HG02870 (cell line): ENCODE measurements around the gene ANKRD33B.
"Not testable (repeated sequence)": the region's sequence is repeated elsewhere in the genome, so short reads cannot be mapped to it uniquely, and the experiment has no call there.

Source experiments
- ATAC-seq: cut with Tn5 transposase; IDR thresholded peaks from one replicate; pipeline ENCODE4 v1.9.1; 2021; ENCODE audit warnings: mild to moderate bottlenecking, moderate library complexity; ENCODE audit not compliant: unreplicated experiment

The ANKRD33B gene

GRCh38 chr5:10633271-10634049, 69.6 kb downstream of the ANKRD33B start:
- no peak for ATAC-seq

- no peak for ATAC-seq
Observed at GRCh38 chr5:10634050-10634449, 70.2 kb downstream of the ANKRD33B start.

- ATAC-seq: no peak
Observed at GRCh38 chr5:10634562-10634961, 70.7 kb downstream of the ANKRD33B start.

- ATAC-seq: peak; percentile 60
Observed at GRCh38 chr5:10635257-10635866, 71.5 kb downstream of the ANKRD33B start.

- ATAC-seq: peak; percentile 10
Observed at GRCh38 chr5:10635867-10636350, 72.0 kb downstream of the ANKRD33B start.

- ATAC-seq: no peak
Observed at GRCh38 chr5:10636363-10637142, 72.7 kb downstream of the ANKRD33B start.

- no peak for ATAC-seq
Observed at GRCh38 chr5:10637944-10638343, 74.1 kb downstream of the ANKRD33B start.

GRCh38 chr5:10638723-10639122, 74.9 kb downstream of the ANKRD33B start:
- not testable (repeated sequence) for ATAC-seq

- no peak for ATAC-seq
Observed at GRCh38 chr5:10639846-10640368, 76.0 kb downstream of the ANKRD33B start.

GRCh38 chr5:10642367-10642766, 78.5 kb downstream of the ANKRD33B start:
- no peak for ATAC-seq

GRCh38 chr5:10644192-10644591, 80.3 kb downstream of the ANKRD33B start:
- no peak for ATAC-seq

GRCh38 chr5:10645146-10645545, 81.3 kb downstream of the ANKRD33B start:
- no peak for ATAC-seq

GRCh38 chr5:10645671-10646070, 81.8 kb downstream of the ANKRD33B start:
- ATAC-seq: no peak

GRCh38 chr5:10647640-10648039, 83.8 kb downstream of the ANKRD33B start:
- no peak for ATAC-seq

GRCh38 chr5:10648806-10649665, 85.2 kb downstream of the ANKRD33B start:
- no peak for ATAC-seq

- ATAC-seq: no peak
Observed at GRCh38 chr5:10649666-10650380, 86.0 kb downstream of the ANKRD33B start.

- no peak for ATAC-seq
Observed at GRCh38 chr5:10652151-10652550, 88.3 kb downstream of the ANKRD33B start.

GRCh38 chr5:10652606-10653005, 88.7 kb downstream of the ANKRD33B start:
- ATAC-seq: no peak

- ATAC-seq: no peak
Observed at GRCh38 chr5:10653043-10653442, 89.2 kb downstream of the ANKRD33B start.
